Spleen (tissue), 11 donors: Measurements from ENCODE around the gene RSAD1. TPM values are rescaled to one million over a fixed set of nuclear protein-coding genes. Genes with fewer than 3 reads are reported as not detected.

Experiments used
- DNase-seq: peaks from one replicate; pipeline ENCODE4 v3.0.0-alpha.2; 2020
- H3K27ac ChIP-seq, 8 donors: fragments of 200-600 bp; sonication (generic) in 7 of 8; 1 replicate in 4 of 8; 2 replicates in 4 of 8; pipeline versions ENCODE4 v1.5.0 to v1.8.0; 2016 to 2021; ENCODE audit warnings: inconsistent platforms in 4 of 8, mild to moderate bottlenecking in 4 of 8, moderate library complexity in 1 of 8
- H3K27me3 ChIP-seq, 7 donors: fragments of 200-600 bp; sonication (generic) in 6 of 7; replicated peaks in 1 of 7; 1 replicate in 4 of 7; 2 replicates in 3 of 7; pipeline versions ENCODE4 v1.5.0 to v1.8.0; 2016 to 2021; ENCODE audit warnings: inconsistent platforms in 3 of 7, mild to moderate bottlenecking in 1 of 7
- H3K36me3 ChIP-seq, 6 donors: fragments of 200-600 bp; sonication (generic) in 5 of 6; 1 replicate in 4 of 6; 2 replicates in 2 of 6; pipeline versions ENCODE4 v1.5.0 to v1.8.0; 2016 to 2021; ENCODE audit warnings: inconsistent platforms in 2 of 6
- H3K4me1 ChIP-seq, 6 donors: fragments of 200-600 bp; sonication (generic) in 5 of 6; 1 replicate in 3 of 6; 2 replicates in 3 of 6; pipeline versions ENCODE4 v1.5.0 to v1.8.0; 2016 to 2021; ENCODE audit warnings: inconsistent platforms in 3 of 6
- H3K4me3 ChIP-seq, 8 donors: fragments of 200-600 bp; sonication (generic) in 7 of 8; 1 replicate in 4 of 8; 2 replicates in 4 of 8; pipeline versions ENCODE4 v1.5.0 to v1.8.0; 2016 to 2021; ENCODE audit warnings: inconsistent platforms in 4 of 8, mild to moderate bottlenecking in 4 of 8, moderate library complexity in 2 of 8
- H3K9me3 ChIP-seq, 8 donors: fragments of 200-600 bp; sonication (generic) in 7 of 8; 1 replicate in 4 of 8; 2 replicates in 4 of 8; pipeline versions ENCODE4 v1.5.0 to v1.8.0; 2016 to 2021; ENCODE audit warnings: inconsistent platforms in 4 of 8
- CTCF ChIP-seq, 11 experiments: fragments of 200-600 bp in 7 of 11; fragments of 450-650 bp in 4 of 11; sonication (generic) in 4 of 11; IDR thresholded peaks in 8 of 11; conservative IDR thresholded peaks in 3 of 11; 1 replicate in 7 of 11; 2 replicates in 4 of 11; pipeline versions ENCODE4 v1.4.0 to v1.8.0; 2016 to 2021; ENCODE audit warnings: antibody characterized with exemption in 11 of 11, inconsistent platforms in 4 of 11, mild to moderate bottlenecking in 1 of 11
- POLR2A ChIP-seq, 3 donors: fragments of 450-650 bp; IDR thresholded peaks; one replicate each; pipeline ENCODE4 v1.5.1; 2017; ENCODE audit warnings: antibody characterized with exemption in 3 of 3, mild to moderate bottlenecking in 1 of 3
- POLR2AphosphoS5 ChIP-seq, 3 donors: sonication (generic); formaldehyde crosslinking; IDR thresholded peaks; one replicate each; pipeline ENCODE4 v1.5.1; 2017; ENCODE audit warnings: antibody characterized with exemption in 3 of 3
- WGBS, 5 donors: extraction: QIAGEN DNeasy Blood & Tissue Kit in 3 of 5; methylation state at CpG; one replicate each; pipeline versions ENCODE4 v1.1.5 to v1.1.7; 2013 to 2018; 5-methylcytosine and 5-hydroxymethylcytosine counted together
- intact Hi-C: fragments of 100-400 bp; cut with DNase I; formaldehyde crosslinking; loops from one replicate; pipeline ENCODE4 v1.15.0; 2023; ENCODE audit warnings: low total_unique reads
- polyA plus RNA-seq, 3 donors: library from polyadenylated mRNA; stranded (reverse); fragments of 200-250 nt; gene quantifications; one replicate each; pipeline ENCODE4 v1.2.1, GENCODE V29; 2013
- total RNA-seq, 7 donors: library from RNA; depleted of rRNA in 3 of 7; stranded (reverse); fragments of >200 nt in 3 of 7; fragmentation: NEBNext Ultra II Directional in 4 of 7; extraction: Animal tissue kit (Norgen Biotek cat#: 25700) in 4 of 7; gene quantifications; one replicate each; pipeline versions ENCODE4 v1.1.0 to v1.2.1, GENCODE V29; 2016 to 2021
- donor health status: healthy with polysubstance abuse.
- donor health status: DM: no; HTN: no; CAD: no; lungs with moderate emphysema.
- donor health status: DM: no; HTN: no; CAD: no.
- donor health status: Bipolar disorder and iron deficiency.
- donor health status: healthy.
- donor health status: DM: no; HTN: no; CAD: no.
- donor health status: DM: yes; HTN: yes; CAD: no.

RSAD1 gene
- total and polyA plus RNA-seq, 10 donors = 24.1 to 56.2 (median 38.8) TPM

GRCh38 chr17:50495217-50495823 lies 16.7 kb downstream of the RSAD1 start:
- H3K9me3 ChIP-seq = no peaks in the 10 kb centered on the region
- TF ChIP-seq POLR2A (IDR thresholded peaks at IDR 0.05) (no peak), CTCF (IDR thresholded peaks at IDR 0.05 in 8 of 11, conservative IDR thresholded peaks at IDR 0.05 in 3 of 11) (no peak), POLR2AphosphoS5 (IDR thresholded peaks at IDR 0.05) (no peak)
- intact Hi-C loops = no loop called here
- DNase-seq = no peak
- H3K27ac ChIP-seq = no peak overlapping the region
- no peaks in the 10 kb centered on the region for H3K4me1 ChIP-seq
- no peaks in the 10 kb centered on the region for H3K27me3 ChIP-seq
- WGBS, 5 donors = 83 to 90% (median 89%) methylated on average over 8 of the region's 8 CpGs
- no peak overlapping the region for H3K4me3 ChIP-seq
- H3K36me3 ChIP-seq = no peaks in the 10 kb centered on the region

- Histone ChIP-seq H3K9me3 (no peaks in the 10 kb centered on the region), H3K27ac (no peak overlapping the region), H3K4me1 (no peaks in the 10 kb centered on the region), H3K36me3 (no peaks in the 10 kb centered on the region), H3K27me3 (no peaks in the 10 kb centered on the region), H3K4me3 (no peak overlapping the region)
- intact Hi-C loops = no loop called here
- TF ChIP-seq CTCF (IDR thresholded peaks at IDR 0.05 in 8 of 11, conservative IDR thresholded peaks at IDR 0.05 in 3 of 11) = no peak
- no peak for TF ChIP-seq POLR2AphosphoS5 (IDR thresholded peaks at IDR 0.05)
- TF ChIP-seq POLR2A (IDR thresholded peaks at IDR 0.05) = no peak
- WGBS, 5 donors = 90 to 96% (median 94%) methylated on average over 8 of the region's 8 CpGs
- no peak for DNase-seq
Measured at GRCh38 chr17:50495918-50496317, 17.3 kb downstream of the RSAD1 start.

GRCh38 chr17:50498021-50498874 lies 19.6 kb downstream of the RSAD1 start:
- no peak for TF ChIP-seq POLR2AphosphoS5 (IDR thresholded peaks at IDR 0.05)
- no peak for TF ChIP-seq POLR2A (IDR thresholded peaks at IDR 0.05)
- no peak for TF ChIP-seq CTCF (IDR thresholded peaks at IDR 0.05 in 8 of 11, conservative IDR thresholded peaks at IDR 0.05 in 3 of 11)
- no peaks in the 10 kb centered on the region for H3K36me3 ChIP-seq
- H3K4me3 ChIP-seq = no peak overlapping the region
- no peaks in the 10 kb centered on the region for H3K9me3 ChIP-seq
- H3K27me3 ChIP-seq = no peaks in the 10 kb centered on the region
- H3K27ac ChIP-seq = no peak overlapping the region
- no peaks in the 10 kb centered on the region for H3K4me1 ChIP-seq
- WGBS, 5 donors = 69 to 87% (median 80%) methylated on average over 6 to 7 of the region's 7 CpGs
- intact Hi-C loops = no loop called here
- DNase-seq = no peak

- Histone ChIP-seq H3K27ac (no peak overlapping the region), H3K27me3 (no peaks in the 10 kb centered on the region), H3K4me1 (no peaks in the 10 kb centered on the region), H3K36me3 (no peaks in the 10 kb centered on the region), H3K9me3 (no peaks in the 10 kb centered on the region), H3K4me3 (no peak overlapping the region)
- DNase-seq = no peak
- intact Hi-C loops = no loop called here
- no peak for TF ChIP-seq POLR2AphosphoS5 (IDR thresholded peaks at IDR 0.05)
- no peak for TF ChIP-seq POLR2A (IDR thresholded peaks at IDR 0.05)
- no peak for TF ChIP-seq CTCF (IDR thresholded peaks at IDR 0.05 in 8 of 11, conservative IDR thresholded peaks at IDR 0.05 in 3 of 11)
Measured at GRCh38 chr17:50499270-50499669, 20.6 kb downstream of the RSAD1 start.
